Esophagus squamous epithelium (tissue), 4 donors: ENCODE results near the gene SMIM21.

Source experiments
- POLR2A ChIP-seq, 4 donors: fragments of 450-650 bp; IDR thresholded peaks; one replicate each; pipeline ENCODE4 v1.6.1; 2017; ENCODE audit warnings: antibody characterized with exemption in 4 of 4, mild to moderate bottlenecking in 4 of 4, moderate library complexity in 3 of 4
- TF ChIP-seq, protein P1 (sequence below), 6 experiments: fragments of 450-650 bp in 4 of 6; fragments of 200-600 bp in 2 of 6; sonication (generic) in 2 of 6; IDR thresholded peaks; one replicate each; pipeline ENCODE4 v1.5.1; 2016 to 2019; ENCODE audit warnings: antibody characterized with exemption in 6 of 6, mild to moderate bottlenecking in 4 of 6, moderate library complexity in 4 of 6

DNA sequence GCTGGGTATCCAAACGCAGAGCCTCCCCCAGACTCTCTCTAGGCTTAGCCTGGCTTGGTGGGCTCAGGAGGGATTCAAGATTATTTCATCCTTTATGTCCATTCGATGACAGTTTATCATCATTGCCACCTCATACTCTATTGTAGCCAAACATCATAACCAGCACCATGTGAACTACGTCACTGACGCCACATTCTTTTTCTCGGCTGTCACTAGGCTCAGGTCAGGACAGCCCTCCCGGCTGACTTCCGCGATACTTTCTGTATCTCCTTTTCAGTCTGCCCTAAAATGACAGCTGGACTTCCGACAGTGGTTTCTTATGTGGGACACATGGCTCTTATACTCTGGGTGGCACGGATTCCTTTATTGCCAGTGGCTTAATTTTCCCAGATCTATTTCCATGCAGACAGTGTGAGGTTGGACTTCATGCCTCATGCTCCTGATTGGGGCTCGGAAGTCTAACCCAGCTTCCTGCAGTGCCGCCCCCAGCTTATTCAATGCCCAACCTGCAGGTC, 39.8 kb upstream of the SMIM21 start:
- TF ChIP-seq, protein P1, sequence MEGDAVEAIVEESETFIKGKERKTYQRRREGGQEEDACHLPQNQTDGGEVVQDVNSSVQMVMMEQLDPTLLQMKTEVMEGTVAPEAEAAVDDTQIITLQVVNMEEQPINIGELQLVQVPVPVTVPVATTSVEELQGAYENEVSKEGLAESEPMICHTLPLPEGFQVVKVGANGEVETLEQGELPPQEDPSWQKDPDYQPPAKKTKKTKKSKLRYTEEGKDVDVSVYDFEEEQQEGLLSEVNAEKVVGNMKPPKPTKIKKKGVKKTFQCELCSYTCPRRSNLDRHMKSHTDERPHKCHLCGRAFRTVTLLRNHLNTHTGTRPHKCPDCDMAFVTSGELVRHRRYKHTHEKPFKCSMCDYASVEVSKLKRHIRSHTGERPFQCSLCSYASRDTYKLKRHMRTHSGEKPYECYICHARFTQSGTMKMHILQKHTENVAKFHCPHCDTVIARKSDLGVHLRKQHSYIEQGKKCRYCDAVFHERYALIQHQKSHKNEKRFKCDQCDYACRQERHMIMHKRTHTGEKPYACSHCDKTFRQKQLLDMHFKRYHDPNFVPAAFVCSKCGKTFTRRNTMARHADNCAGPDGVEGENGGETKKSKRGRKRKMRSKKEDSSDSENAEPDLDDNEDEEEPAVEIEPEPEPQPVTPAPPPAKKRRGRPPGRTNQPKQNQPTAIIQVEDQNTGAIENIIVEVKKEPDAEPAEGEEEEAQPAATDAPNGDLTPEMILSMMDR (IDR thresholded peaks at IDR 0.05): no peak
- no peak for TF ChIP-seq POLR2A (IDR thresholded peaks at IDR 0.05)
